ENCODE results near the gene PIGK.
"Not testable (repeated sequence)": the region's sequence is repeated elsewhere in the genome, so short reads cannot be mapped to it uniquely, and the experiment has no call there.

PIGK gene

DNA sequence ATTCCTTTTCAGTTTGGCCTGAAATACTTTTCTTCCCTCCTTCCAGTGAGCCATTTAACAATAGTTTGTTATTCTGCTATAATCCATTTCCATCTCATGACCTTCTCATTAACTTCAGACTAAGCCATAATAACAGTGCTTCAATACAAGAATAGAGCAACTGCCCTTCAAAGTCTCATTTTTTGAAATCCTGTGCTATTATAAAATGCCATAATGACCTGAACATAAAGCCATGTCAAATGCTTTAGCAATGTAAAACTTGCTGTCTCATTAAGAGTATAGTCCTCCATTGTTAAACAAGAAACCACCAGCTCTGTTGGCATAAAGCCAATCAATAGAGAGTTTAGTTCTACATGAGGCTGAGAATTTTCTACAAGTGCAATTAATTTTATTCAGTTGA is 9.6 kb upstream of the PIGK start:
- no peak for DNase-seq (ENCODE audit: low spot score)
- in situ Hi-C loops (cut with MboI; ENCODE audit: low sequenced_read_pairs, unreplicated experiment) = no loop called here
- TF ChIP-seq, protein P1, sequence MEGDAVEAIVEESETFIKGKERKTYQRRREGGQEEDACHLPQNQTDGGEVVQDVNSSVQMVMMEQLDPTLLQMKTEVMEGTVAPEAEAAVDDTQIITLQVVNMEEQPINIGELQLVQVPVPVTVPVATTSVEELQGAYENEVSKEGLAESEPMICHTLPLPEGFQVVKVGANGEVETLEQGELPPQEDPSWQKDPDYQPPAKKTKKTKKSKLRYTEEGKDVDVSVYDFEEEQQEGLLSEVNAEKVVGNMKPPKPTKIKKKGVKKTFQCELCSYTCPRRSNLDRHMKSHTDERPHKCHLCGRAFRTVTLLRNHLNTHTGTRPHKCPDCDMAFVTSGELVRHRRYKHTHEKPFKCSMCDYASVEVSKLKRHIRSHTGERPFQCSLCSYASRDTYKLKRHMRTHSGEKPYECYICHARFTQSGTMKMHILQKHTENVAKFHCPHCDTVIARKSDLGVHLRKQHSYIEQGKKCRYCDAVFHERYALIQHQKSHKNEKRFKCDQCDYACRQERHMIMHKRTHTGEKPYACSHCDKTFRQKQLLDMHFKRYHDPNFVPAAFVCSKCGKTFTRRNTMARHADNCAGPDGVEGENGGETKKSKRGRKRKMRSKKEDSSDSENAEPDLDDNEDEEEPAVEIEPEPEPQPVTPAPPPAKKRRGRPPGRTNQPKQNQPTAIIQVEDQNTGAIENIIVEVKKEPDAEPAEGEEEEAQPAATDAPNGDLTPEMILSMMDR (IDR thresholded peaks at IDR 0.05; ENCODE audit: borderline replicate concordance, control extremely low read depth, extremely low read depth, insufficient read depth, missing control alignments) = no peak

DNA sequence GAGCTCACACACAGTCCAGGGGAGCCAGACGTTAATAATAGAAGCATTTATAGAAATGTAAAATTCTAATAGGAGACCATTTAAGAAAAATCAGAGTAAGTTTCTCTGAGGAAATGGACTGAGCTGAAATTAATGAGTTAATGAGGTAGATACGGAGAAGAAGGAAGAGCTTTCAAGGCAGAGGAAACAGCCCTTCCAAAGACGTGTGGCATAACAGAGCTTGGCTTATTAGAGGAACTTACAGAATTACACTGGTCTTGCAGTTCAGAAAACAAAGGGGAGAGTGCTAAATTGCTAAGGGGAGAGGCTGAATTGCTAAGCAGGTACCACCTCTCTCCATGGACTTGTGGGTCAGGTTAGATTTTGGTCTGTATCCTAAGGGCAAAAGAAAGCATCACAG is 8.2 kb upstream of the PIGK start:
- in situ Hi-C loops (cut with MboI; ENCODE audit: low sequenced_read_pairs, unreplicated experiment) = no loop called here
- TF ChIP-seq, protein P1 (IDR thresholded peaks at IDR 0.05; ENCODE audit: borderline replicate concordance, control extremely low read depth, extremely low read depth, insufficient read depth, missing control alignments) = no peak
- DNase-seq (ENCODE audit: low spot score) = no peak

DNA sequence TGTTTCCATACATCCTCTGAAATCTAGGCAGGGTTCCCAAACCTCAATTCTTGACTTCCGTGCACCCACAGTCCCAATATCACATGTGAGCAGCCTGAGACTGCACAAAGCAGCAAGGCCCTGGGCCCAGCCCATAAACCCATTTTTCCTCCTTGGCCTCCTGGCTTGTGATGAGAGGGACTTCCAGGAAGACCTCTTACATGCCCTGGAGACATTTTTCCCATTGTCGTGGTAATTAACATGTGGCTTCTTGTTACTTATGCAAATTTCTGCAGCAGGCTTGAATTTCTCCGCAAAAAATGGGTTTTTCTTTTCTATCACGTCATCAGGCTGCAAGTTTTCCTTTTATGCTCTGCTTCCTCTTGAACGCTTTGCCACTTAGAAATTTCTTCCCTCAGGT is 3.3 kb upstream of the PIGK start:
- TF ChIP-seq, protein P1 (IDR thresholded peaks at IDR 0.05; ENCODE audit: borderline replicate concordance, control extremely low read depth, extremely low read depth, insufficient read depth, missing control alignments) = no peak
- no peak for DNase-seq (ENCODE audit: low spot score)
- in situ Hi-C loops (cut with MboI; ENCODE audit: low sequenced_read_pairs, unreplicated experiment) = no loop called here

DNA sequence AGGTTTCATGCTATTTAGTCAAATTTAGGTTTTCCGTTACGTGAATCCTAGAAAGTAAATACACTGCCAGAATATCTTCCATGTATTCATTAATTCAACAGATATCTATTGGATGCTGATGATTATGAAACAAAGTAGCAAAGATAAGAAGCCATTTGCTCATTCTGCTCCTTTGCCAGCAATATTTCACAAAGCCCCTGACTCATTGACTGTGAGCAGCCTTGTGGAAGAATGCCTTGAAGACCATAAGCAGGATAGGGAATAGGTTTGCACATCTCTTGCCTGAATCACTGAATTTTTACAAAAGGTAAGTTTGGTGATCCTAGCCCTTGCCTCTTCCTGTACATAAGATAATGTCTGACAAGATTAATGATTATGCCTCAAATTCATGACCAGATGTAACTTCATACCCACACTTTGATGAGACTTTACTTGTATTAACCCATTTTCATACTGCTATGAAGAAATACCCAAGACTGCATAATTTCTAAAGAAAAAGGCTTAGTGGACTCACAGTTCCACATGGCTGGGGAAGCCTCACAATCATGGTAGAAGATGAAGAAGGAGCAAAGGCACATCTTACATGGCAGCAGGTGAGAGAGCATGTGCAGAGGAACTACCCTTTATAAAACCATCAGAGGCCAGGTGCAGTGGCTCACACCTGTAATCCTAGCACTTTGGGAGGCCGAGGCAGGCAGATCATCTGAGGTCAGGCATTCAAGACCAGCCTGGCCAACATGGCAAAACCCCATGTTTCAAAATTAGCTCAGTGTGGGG is 1.6 kb upstream of the PIGK start:
- in situ Hi-C loops (cut with MboI; ENCODE audit: low sequenced_read_pairs, unreplicated experiment) = no loop called here
- DNase-seq (ENCODE audit: low spot score) = no peak
- TF ChIP-seq, protein P1 (IDR thresholded peaks at IDR 0.05; ENCODE audit: borderline replicate concordance, control extremely low read depth, extremely low read depth, insufficient read depth, missing control alignments) = no peak

DNA sequence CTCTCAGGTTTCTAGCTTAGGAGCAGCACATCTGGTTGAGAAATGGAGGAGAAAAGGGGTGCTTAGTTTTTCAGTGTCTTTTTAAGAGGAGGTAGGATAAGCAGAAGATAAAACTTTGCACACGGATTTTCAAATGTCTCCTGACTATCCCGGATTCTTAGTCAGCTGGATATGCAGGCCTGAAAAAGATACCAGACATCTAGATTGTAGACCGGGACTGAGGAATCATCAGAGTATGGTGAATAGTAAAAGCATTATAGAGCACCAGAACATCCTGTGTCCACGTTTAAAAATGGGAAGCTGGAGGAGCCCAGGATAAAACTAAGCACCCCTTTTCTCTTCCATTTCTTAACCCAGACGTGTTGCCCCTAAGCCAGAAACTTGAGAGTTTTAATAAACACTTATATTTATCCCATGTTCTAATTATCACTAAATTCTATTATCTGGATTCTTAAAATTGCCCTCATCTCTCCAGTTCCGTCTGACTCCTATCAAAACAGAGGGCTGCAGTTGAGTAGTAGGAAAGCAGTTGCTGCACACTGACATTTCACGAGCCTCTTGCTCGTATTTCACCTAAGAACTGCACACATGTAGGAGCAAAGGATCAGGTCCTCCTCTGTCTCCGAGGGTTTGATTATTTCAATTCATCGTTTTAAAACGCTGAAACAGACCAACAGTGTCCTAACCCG is 609 bp downstream of the PIGK start:
- TF ChIP-seq, protein P1 (IDR thresholded peaks at IDR 0.05; ENCODE audit: borderline replicate concordance, control extremely low read depth, extremely low read depth, insufficient read depth, missing control alignments) = no peak
- DNase-seq (ENCODE audit: low spot score) = no peak
- in situ Hi-C loops (cut with MboI; ENCODE audit: low sequenced_read_pairs, unreplicated experiment) = no loop called here

DNA sequence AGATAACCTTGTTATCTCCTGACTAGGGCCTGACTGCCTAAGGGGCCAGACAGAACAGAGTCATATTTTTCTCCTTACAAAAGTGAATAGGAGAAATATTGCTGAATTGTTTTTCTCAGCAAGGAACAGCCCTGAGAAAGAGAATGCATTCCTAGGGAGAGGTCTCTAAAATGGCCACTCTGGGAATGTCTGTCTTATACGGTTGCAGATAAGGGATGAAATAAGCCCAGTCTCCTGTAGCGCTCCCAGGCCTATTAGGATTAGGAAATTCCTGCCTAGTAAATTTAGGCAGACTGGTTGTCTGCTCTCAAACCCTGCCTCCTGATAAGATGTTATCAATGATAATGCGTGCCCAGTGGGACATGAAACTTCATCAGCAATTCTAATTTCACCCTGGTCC is 15.2 kb downstream of the PIGK start:
- DNase-seq (ENCODE audit: low spot score); in situ Hi-C loops (cut with MboI; ENCODE audit: low sequenced_read_pairs, unreplicated experiment): not testable (repeated sequence)

DNA sequence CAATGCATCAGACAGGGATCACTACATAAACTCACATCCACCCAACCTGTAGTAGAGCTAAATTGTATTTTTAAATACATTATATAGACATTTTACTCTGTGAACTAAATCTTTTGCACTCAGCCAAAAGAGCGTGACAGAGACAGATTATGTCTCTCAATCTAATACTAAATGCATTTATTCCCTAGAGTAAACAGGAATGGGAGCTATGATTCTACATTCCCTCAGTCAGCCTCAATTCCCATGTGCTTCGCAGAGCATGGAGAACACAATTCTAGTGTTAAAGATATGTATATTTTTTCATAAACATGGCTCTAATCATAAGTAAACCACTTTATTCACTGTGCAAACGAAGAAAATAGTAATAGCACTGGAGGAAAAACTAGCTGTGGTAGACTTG is 16.5 kb downstream of the PIGK start:
- TF ChIP-seq, protein P1 (IDR thresholded peaks at IDR 0.05; ENCODE audit: borderline replicate concordance, control extremely low read depth, extremely low read depth, insufficient read depth, missing control alignments) = no peak
- no peak for DNase-seq (ENCODE audit: low spot score)
- in situ Hi-C loops (cut with MboI; ENCODE audit: low sequenced_read_pairs, unreplicated experiment) = no loop called here
